H9 (cell line): ENCODE data around the gene PAQR9. TPM values are rescaled to one million over a fixed set of nuclear protein-coding genes. Genes with fewer than 3 reads are reported as not detected.

Source experiments
- DNase-seq: peaks from one replicate; pipeline ENCODE4 v3.0.0-alpha.2; 2017
- H2AFZ ChIP-seq: one replicate; pipeline ENCODE4 v1.6.1; 2013; ENCODE audit warnings: mild to moderate bottlenecking, low read length, control low read depth, moderate library complexity
- H2AK5ac ChIP-seq: 2 replicates; pipeline ENCODE4 v1.6.1; 2013; ENCODE audit warnings: low read length, control low read depth, mixed read lengths; ENCODE audit not compliant: insufficient read length
- H2BK120ac ChIP-seq: one replicate; pipeline ENCODE4 v1.6.1; 2013; ENCODE audit warnings: low read depth, mild to moderate bottlenecking, low read length, control low read depth, inconsistent platforms; ENCODE audit not compliant: poor library complexity, severe bottlenecking
- H2BK12ac ChIP-seq: 2 replicates; pipeline ENCODE4 v1.6.1; 2013; ENCODE audit warnings: low read length, control low read depth, mixed read lengths, low read depth; ENCODE audit not compliant: insufficient read length
- H2BK15ac ChIP-seq: 2 replicates; pipeline ENCODE4 v1.6.1; 2013; ENCODE audit warnings: low read depth, low read length, control low read depth
- H2BK20ac ChIP-seq: one replicate; pipeline ENCODE4 v1.6.1; 2013; ENCODE audit warnings: low read depth, mild to moderate bottlenecking, low read length, control low read depth, inconsistent platforms; ENCODE audit not compliant: poor library complexity, severe bottlenecking
- H2BK5ac ChIP-seq: 2 replicates; pipeline ENCODE4 v1.6.1; 2013; ENCODE audit warnings: low read length, control low read depth, mixed read lengths; ENCODE audit not compliant: insufficient read length
- H3K14ac ChIP-seq: 2 replicates; pipeline ENCODE4 v1.6.1; 2013; ENCODE audit warnings: low read length, control low read depth; ENCODE audit not compliant: insufficient read depth
- H3K18ac ChIP-seq: 2 replicates; pipeline ENCODE4 v1.6.1; 2013; ENCODE audit warnings: low read depth, mild to moderate bottlenecking, mixed read lengths, low read length, control low read depth; ENCODE audit not compliant: insufficient read length
- H3K23ac ChIP-seq: 2 replicates; pipeline ENCODE4 v1.6.1; 2013; ENCODE audit warnings: low read length, control low read depth, mixed read lengths, low read depth; ENCODE audit not compliant: insufficient read length
- H3K23me2 ChIP-seq: 2 replicates; pipeline ENCODE4 v1.6.1; 2013; ENCODE audit warnings: low read depth, mild to moderate bottlenecking, mixed read lengths, low read length, control low read depth; ENCODE audit not compliant: insufficient read length, poor library complexity, severe bottlenecking
- H3K27ac ChIP-seq: 2 replicates; pipeline ENCODE4 v1.5.1; 2013; ENCODE audit warnings: low read length, control low read depth, mixed read lengths, low read depth; ENCODE audit not compliant: insufficient read length
- H3K27me3 ChIP-seq: 2 replicates; pipeline ENCODE4 v1.6.1; 2013; ENCODE audit warnings: low read length, control low read depth, inconsistent platforms; ENCODE audit not compliant: insufficient read depth
- H3K4ac ChIP-seq: 2 replicates; pipeline ENCODE4 v1.6.1; 2013; ENCODE audit warnings: low read depth, mild to moderate bottlenecking, control low read depth, inconsistent platforms, low read length, moderate library complexity
- H3K4me1 ChIP-seq: 2 replicates; pipeline ENCODE4 v1.6.1; 2013; ENCODE audit warnings: low read length, control low read depth, inconsistent platforms; ENCODE audit not compliant: insufficient read depth
- H3K4me2 ChIP-seq: 2 replicates; pipeline ENCODE4 v1.6.1; 2013; ENCODE audit warnings: low read length, control low read depth, mixed read lengths; ENCODE audit not compliant: insufficient read length, insufficient read depth
- H3K56ac ChIP-seq: 2 replicates; pipeline ENCODE4 v1.6.1; 2013; ENCODE audit warnings: low read depth, mild to moderate bottlenecking, mixed read lengths, low read length, control low read depth; ENCODE audit not compliant: insufficient read length
- H3K79me1 ChIP-seq: 2 replicates; pipeline ENCODE4 v1.6.1; 2013; ENCODE audit warnings: low read depth, mild to moderate bottlenecking, moderate library complexity, low read length, control low read depth, inconsistent platforms; ENCODE audit not compliant: insufficient read depth, poor library complexity, severe bottlenecking
- H3K79me2 ChIP-seq: 2 replicates; pipeline ENCODE4 v1.6.1; 2013; ENCODE audit warnings: low read length, control low read depth, inconsistent platforms; ENCODE audit not compliant: insufficient read depth
- H3K9ac ChIP-seq: 2 replicates; pipeline ENCODE4 v1.6.1; 2013; ENCODE audit warnings: low read length, control low read depth, mixed read lengths; ENCODE audit not compliant: insufficient read length; ENCODE audit errors: extremely low read depth
- H3K9me3 ChIP-seq: one replicate; pipeline ENCODE4 v1.6.1; 2013; ENCODE audit warnings: low read depth, low read length, inconsistent platforms; ENCODE audit not compliant: control insufficient read depth
- H3T11ph ChIP-seq: one replicate; pipeline ENCODE4 v1.6.1; 2013; ENCODE audit warnings: mild to moderate bottlenecking, low read length, control low read depth, inconsistent platforms
- H4K20me1 ChIP-seq: one replicate; pipeline ENCODE4 v1.6.1; 2013; ENCODE audit not compliant: control insufficient read depth, insufficient read length, insufficient read depth
- H4K5ac ChIP-seq: 2 replicates; pipeline ENCODE4 v1.6.1; 2013; ENCODE audit warnings: low read depth, mild to moderate bottlenecking, mixed read lengths, low read length, control low read depth; ENCODE audit not compliant: insufficient read length
- H4K8ac ChIP-seq: replicated peaks from 2 replicates; pipeline ENCODE4 v1.6.1; 2013; ENCODE audit warnings: low read length, control low read depth, mixed read lengths, low read depth; ENCODE audit not compliant: insufficient read length
- H4K91ac ChIP-seq: 2 replicates; pipeline ENCODE4 v1.6.1; 2013; ENCODE audit warnings: low read depth, mild to moderate bottlenecking, moderate library complexity, mixed read lengths, low read length, control low read depth; ENCODE audit not compliant: insufficient read length
- H3K27ac Mint-ChIP-seq, 3 experiments: 2 replicates in 2 of 3; 3 replicates in 1 of 3; pipeline ENCODE4 v1.8.0; 2020 to 2021; ENCODE audit warnings: mixed read lengths in 3 of 3, mild to moderate bottlenecking in 1 of 3, moderate library complexity in 1 of 3
- H3K27me3 Mint-ChIP-seq: 2 replicates; pipeline ENCODE4 v1.8.0; 2021; ENCODE audit warnings: low read depth, mild to moderate bottlenecking, moderate library complexity, mixed read lengths
- H3K36me3 Mint-ChIP-seq, 3 experiments: 2 replicates in 2 of 3; 3 replicates in 1 of 3; pipeline ENCODE4 v1.8.0; 2020 to 2021; ENCODE audit warnings: low read depth in 3 of 3, mixed read lengths in 3 of 3; ENCODE audit not compliant: insufficient read depth in 1 of 3
- H3K4me1 Mint-ChIP-seq, 2 experiments: 2 replicates each; pipeline ENCODE4 v1.8.0; 2020; ENCODE audit warnings: mixed read lengths in 2 of 2
- H3K4me3 Mint-ChIP-seq, 2 experiments: 2 replicates in 1 of 2; 3 replicates in 1 of 2; pipeline ENCODE4 v1.8.0; 2020 to 2021; ENCODE audit warnings: mild to moderate bottlenecking in 2 of 2, mixed read lengths in 2 of 2, moderate library complexity in 1 of 2
- H3K9me3 Mint-ChIP-seq, 2 experiments: 2 replicates in 1 of 2; 3 replicates in 1 of 2; pipeline ENCODE4 v1.8.0; 2020; ENCODE audit warnings: mild to moderate bottlenecking in 2 of 2, mixed read lengths in 2 of 2, moderate library complexity in 1 of 2
- WGBS: extraction: QIAGEN DNeasy Blood & Tissue Kit; methylation state at CpG from one replicate; pipeline ENCODE4 v1.1.7; 2013; ENCODE audit warnings: missing lambda C conversion rate, low lambda C conversion rate, mixed read lengths; ENCODE audit not compliant: insufficient read length; ENCODE audit errors: extremely low coverage; 5-methylcytosine and 5-hydroxymethylcytosine counted together
- total RNA-seq: library from RNA; stranded (reverse); gene quantifications from 2 replicates; pipeline ENCODE4 v1.2.1, GENCODE V29; 2021
- TF ChIP-seq, protein P1 (sequence below): fragments of 200-600 bp; sonication (generic); conservative IDR thresholded peaks from 3 replicates; pipeline ENCODE4 v1.8.0; 2021; ENCODE audit warnings: antibody characterized with exemption, mild to moderate bottlenecking

The PAQR9 gene
- total RNA-seq, 1 experiment from 2014 or later, result 2.3 TPM

- Histone ChIP-seq H4K5ac (no peak overlapping the region), H2BK12ac (no peak overlapping the region), H3K23ac (no peak overlapping the region), H3K9me3 (no peaks in the 10 kb centered on the region), H3K56ac (no peak overlapping the region), H4K8ac (no peak overlapping the region), H2BK20ac (no peak overlapping the region), H3K4me2 (peak overlapping the region; percentile 98), H2BK120ac (no peak overlapping the region), H3K14ac (no peak overlapping the region), H3K4me1 (no peaks in the 10 kb centered on the region), H2AK5ac (no peak overlapping the region), H3T11ph (no peak overlapping the region), H3K23me2 (peaks cover 14% of the 10 kb centered on the region), H3K27ac (peak overlapping the region; percentile 91), H2AFZ (no peak overlapping the region), H3K27me3 (no peaks in the 10 kb centered on the region), H2BK15ac (no peak overlapping the region), H3K4ac (no peak overlapping the region), H2BK5ac (no peak overlapping the region), H3K79me2 (peaks cover 25% of the 10 kb centered on the region; the same call in 1 of the 2 replicates), H3K79me1 (no peaks in the 10 kb centered on the region), H4K91ac (no peak overlapping the region), H3K9ac (peak overlapping the region; percentile 81), H3K18ac (no peak overlapping the region), H4K20me1 (no peaks in the 10 kb centered on the region)
- Mint-ChIP-seq H3K27ac (peak overlapping the region; percentile 98 to 99 (median 99)), H3K9me3 (no peaks in the 10 kb centered on the region), H3K27me3 (no peaks in the 10 kb centered on the region), H3K36me3 (peaks cover 0 to 2% (median 0%) of the 10 kb centered on the region in 3 experiments; a peak in 2 of 7 replicates), H3K4me3 (peak overlapping the region; percentile 90 to 96), H3K4me1 (peaks cover 21 to 25% of the 10 kb centered on the region in 2 experiments)
- TF ChIP-seq, protein P1, sequence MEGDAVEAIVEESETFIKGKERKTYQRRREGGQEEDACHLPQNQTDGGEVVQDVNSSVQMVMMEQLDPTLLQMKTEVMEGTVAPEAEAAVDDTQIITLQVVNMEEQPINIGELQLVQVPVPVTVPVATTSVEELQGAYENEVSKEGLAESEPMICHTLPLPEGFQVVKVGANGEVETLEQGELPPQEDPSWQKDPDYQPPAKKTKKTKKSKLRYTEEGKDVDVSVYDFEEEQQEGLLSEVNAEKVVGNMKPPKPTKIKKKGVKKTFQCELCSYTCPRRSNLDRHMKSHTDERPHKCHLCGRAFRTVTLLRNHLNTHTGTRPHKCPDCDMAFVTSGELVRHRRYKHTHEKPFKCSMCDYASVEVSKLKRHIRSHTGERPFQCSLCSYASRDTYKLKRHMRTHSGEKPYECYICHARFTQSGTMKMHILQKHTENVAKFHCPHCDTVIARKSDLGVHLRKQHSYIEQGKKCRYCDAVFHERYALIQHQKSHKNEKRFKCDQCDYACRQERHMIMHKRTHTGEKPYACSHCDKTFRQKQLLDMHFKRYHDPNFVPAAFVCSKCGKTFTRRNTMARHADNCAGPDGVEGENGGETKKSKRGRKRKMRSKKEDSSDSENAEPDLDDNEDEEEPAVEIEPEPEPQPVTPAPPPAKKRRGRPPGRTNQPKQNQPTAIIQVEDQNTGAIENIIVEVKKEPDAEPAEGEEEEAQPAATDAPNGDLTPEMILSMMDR, result no peak
- DNase-seq, result no peak
- whole genome bisulfite sequencing, result no CpG with 5 or more reads among the region's 10 CpGs
Measured at GRCh38 chr3:143000528-143000927, 37.1 kb upstream of the PAQR9 start.
